ENCODE data around the gene CCSER2. TPM values are rescaled to one million over a fixed set of nuclear protein-coding genes. Genes with fewer than 3 reads are reported as not detected.
"Not testable (repeated sequence)": the region's sequence is repeated elsewhere in the genome, so short reads cannot be mapped to it uniquely, and the experiment has no call there.

CCSER2 gene
- total RNA-seq, 2 experiments from 2014 or later: 86.4 to 93.1 TPM

DNA sequence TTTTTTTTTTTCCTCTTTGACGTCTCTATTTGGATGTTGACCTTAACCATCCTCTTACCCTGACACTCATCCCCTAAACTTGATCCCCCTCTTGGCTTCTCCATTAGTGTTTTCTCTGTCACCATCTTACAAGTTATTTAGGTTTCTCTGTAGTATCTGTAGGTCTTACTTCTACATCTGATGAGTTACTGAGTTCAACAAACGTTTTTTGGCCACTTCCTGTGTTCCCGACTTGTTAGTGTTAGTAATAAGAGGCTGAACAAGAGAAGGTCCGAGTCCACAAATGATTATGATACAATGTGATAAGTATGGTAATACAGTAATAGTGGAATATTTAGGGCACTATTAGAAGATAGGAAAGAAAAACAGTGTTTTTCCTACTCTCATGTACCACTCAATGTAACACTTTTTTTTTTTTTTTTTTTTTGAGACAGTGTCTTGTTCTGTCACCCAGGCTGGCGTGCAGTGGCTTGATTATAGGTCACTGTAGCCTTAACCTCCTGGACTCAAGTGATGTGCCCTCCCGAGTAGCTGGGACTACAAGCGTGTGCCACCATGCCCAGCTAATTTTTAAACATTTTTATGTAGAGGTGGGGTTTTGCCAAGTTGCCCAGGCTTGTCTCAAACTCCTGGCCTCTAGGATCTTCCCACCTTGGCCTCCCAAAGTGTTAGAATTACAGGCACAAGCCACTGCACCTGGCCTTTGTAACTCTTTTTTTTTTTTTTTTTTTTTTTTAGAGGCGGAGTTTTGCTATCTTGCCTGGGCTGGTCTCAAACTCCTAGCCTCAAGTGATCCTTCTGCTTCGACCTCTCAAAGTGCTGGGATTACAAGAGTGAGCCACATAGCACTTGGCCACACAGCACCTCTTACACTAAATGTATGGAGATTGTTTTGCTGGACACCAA is 12.5 kb downstream of the CCSER2 start:
- Mint-ChIP-seq H3K36me3 (ENCODE audit: low read depth) (peaks cover 40% of the 10 kb centered on the region), H3K27me3 (no peaks in the 10 kb centered on the region), H3K4me1 (peaks cover 48% of the 10 kb centered on the region), H3K9me3 (no peaks in the 10 kb centered on the region), H3K27ac (no peak overlapping the region), H3K4me3 (no peak overlapping the region)
- no peak for DNase-seq
- CTCF ChIA-PET: interaction anchor here (1.0 to 2.2 kb wide), 6 partner anchors 12 to 196 kb away, joined by 3 to 7 read pairs (median 4); partner anchors contain the start of gene CCSER2
- POLR2A ChIA-PET: no interaction called here

DNA sequence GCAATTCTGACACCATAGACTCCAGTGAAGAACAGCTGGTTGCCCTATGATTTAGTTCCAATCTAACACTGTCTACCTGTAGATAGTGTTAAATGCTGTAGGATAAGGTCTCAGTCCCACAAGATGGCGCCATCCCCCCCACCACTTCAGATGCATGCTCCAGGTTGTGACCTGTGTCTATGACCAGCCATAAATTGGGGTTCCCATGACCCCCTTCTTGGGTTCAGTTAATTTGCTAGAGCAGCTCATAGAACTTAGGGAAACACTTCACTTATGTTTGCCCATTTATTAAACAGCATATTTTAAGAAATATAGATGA is 13.1 kb downstream of the CCSER2 start:
- peaks cover 50% of the 10 kb centered on the region for H3K4me1 Mint-ChIP-seq
- CTCF ChIA-PET: interaction anchor here (1.0 to 2.2 kb wide), 6 partner anchors 11 to 196 kb away, joined by 3 to 7 read pairs (median 4); partner anchors contain the start of gene CCSER2
- no peaks in the 10 kb centered on the region for H3K9me3 Mint-ChIP-seq
- H3K4me3 Mint-ChIP-seq: no peak overlapping the region
- POLR2A ChIA-PET: no interaction called here
- no peaks in the 10 kb centered on the region for H3K27me3 Mint-ChIP-seq
- peaks cover 40% of the 10 kb centered on the region for H3K36me3 Mint-ChIP-seq (ENCODE audit: low read depth)
- DNase-seq: no peak
- H3K27ac Mint-ChIP-seq: no peak overlapping the region

DNA sequence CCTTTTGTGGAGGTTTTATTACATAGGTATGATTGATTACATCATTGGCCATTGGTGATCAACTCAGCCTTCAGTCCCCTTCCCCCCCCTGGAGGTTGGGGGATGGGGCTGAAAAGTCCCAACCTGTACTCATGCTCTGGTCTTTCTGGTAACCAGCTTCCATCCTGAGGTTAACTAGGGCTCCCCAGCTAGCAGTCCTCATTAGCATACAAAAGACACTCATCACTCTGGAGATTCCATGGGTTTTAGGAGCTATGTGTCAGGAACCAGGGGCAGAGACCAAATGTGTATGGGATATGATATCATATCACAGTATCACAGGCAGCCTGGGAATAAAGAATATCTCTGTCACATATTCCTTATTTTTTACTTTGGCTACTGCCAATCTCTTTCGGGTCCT is 13.6 kb downstream of the CCSER2 start:
- no peak for DNase-seq
- H3K4me1 Mint-ChIP-seq: peaks cover 52% of the 10 kb centered on the region
- no peak overlapping the region for H3K4me3 Mint-ChIP-seq
- H3K27me3 Mint-ChIP-seq: no peaks in the 10 kb centered on the region
- peaks cover 41% of the 10 kb centered on the region for H3K36me3 Mint-ChIP-seq (ENCODE audit: low read depth)
- H3K27ac Mint-ChIP-seq: no peak overlapping the region
- no peaks in the 10 kb centered on the region for H3K9me3 Mint-ChIP-seq
- ChIA-PET POLR2A (no interaction called here), CTCF (interaction anchor here (1.0 to 2.2 kb wide), 6 partner anchors 10 to 195 kb away, joined by 3 to 7 read pairs (median 4); partner anchors contain the start of gene CCSER2)

DNA sequence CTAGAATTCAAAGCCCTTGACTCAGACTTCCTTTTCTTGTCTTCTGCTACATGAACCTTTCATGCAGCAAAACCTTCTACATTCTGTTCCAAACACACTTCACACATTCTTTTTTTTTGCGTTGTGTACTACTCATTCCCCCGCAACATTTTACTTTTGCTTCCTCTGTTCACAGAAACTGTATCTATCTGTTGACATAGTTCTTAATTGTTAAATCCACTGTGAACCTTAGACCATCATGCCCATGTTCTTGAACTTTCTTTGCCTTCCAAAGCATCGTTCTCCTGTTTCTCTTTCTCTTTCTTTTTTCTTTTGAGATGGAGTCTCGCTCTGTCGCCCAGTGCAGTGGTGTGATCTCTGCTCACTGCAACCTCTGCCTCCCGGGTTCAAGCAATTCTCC is 14.2 kb downstream of the CCSER2 start:
- peak overlapping the region; percentile 63 for H3K27ac Mint-ChIP-seq
- POLR2A ChIA-PET: no interaction called here

DNA sequence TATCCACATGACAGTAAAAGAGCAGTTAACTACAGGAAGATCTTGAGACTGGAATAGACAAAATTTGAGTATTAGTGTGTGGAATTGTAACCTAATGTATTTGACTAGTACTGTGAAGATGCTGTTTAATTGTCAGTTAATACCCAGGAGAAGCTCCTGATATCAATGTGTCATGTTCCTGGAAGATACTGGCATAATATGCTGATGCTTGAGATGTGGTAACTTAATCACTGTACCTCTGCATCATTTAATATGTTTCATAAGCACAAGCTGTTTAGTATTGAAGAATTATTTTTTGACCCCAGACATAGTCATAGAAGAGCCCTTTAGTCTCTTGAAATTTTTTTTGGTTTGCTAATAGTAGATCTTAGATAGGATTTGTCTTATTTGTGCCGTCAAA is 15.4 kb downstream of the CCSER2 start:
- Mint-ChIP-seq H3K36me3 (ENCODE audit: low read depth) (peaks cover 48% of the 10 kb centered on the region), H3K9me3 (no peaks in the 10 kb centered on the region), H3K27me3 (no peaks in the 10 kb centered on the region), H3K4me1 (peaks cover 60% of the 10 kb centered on the region), H3K4me3 (no peak overlapping the region), H3K27ac (no peak overlapping the region)
- ChIA-PET POLR2A (no interaction called here), CTCF (interaction anchor here (0.9 kb wide), 1 partner anchor 193 kb away, joined by 3 read pairs; no protein-coding TSS in a partner anchor)
- DNase-seq: no peak

More for the DNA sequence above, 14.2 kb downstream of the CCSER2 start:
- Mint-ChIP-seq H3K9me3 (no peaks in the 10 kb centered on the region), H3K4me3 (peak overlapping the region; percentile 10), H3K27me3 (no peaks in the 10 kb centered on the region), H3K36me3 (ENCODE audit: low read depth) (peaks cover 43% of the 10 kb centered on the region), H3K4me1 (peaks cover 53% of the 10 kb centered on the region)
- CTCF ChIA-PET: interaction anchor here (0.6 to 2.2 kb wide), 3 partner anchors 13 to 75 kb away, joined by 3 to 7 read pairs (median 4); no protein-coding TSS in a partner anchor
- peak; percentile 12 for DNase-seq

DNA sequence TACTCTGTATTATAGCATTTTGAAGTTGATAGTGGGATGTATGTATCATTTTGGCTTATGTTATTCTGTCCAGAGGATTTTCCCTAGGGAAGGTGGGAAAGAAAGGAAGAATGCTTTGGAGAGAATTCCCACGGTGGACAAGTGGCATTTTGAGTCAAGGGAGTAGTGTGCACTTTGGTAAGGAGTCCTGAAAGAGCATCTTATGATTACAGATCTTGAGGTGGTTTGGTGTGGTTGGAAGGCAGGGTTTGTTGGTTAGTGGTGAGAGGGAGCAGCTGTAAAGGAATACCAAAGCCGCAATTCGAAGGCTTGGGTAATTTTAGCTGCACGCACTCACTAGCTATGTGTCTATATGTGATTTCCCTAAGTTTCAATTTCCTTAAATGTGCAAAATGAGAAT is 16.1 kb downstream of the CCSER2 start:
- H3K27me3 Mint-ChIP-seq: no peaks in the 10 kb centered on the region
- peak overlapping the region; percentile 20 for H3K4me3 Mint-ChIP-seq
- H3K9me3 Mint-ChIP-seq: no peaks in the 10 kb centered on the region
- ChIA-PET POLR2A (no interaction called here), CTCF (interaction anchor here (0.9 kb wide), 2 partner anchors 16 to 193 kb away, joined by 3 to 4 read pairs; no protein-coding TSS in a partner anchor)
- DNase-seq: peak; percentile 16
- peaks cover 66% of the 10 kb centered on the region for H3K4me1 Mint-ChIP-seq
- H3K27ac Mint-ChIP-seq: peak overlapping the region; percentile 3
- peaks cover 51% of the 10 kb centered on the region for H3K36me3 Mint-ChIP-seq (ENCODE audit: low read depth)

DNA sequence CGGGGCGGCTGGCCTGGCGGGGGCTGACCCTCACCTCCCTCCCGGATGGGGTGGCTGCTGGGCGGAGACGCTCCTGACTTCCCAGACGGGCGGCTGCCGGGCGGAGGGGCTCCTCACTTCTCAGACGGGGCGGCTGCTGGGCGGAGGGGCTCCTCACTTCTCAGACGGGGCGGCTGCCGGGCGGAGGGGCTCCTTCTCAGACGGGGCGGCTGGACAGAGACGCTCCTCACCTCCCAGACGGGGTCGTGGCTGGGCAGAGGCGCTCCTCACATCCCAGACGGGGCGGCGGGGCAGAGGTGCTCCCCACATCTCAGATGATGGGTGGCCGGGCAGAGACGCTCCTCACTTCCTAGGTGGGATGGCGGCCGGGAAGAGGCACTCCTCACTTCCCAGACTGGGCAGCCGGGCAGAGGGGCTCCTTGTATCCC is 19.2 kb downstream of the CCSER2 start:
- CTCF ChIA-PET, H3K4me3 Mint-ChIP-seq, DNase-seq, H3K27me3 Mint-ChIP-seq, H3K9me3 Mint-ChIP-seq, H3K27ac Mint-ChIP-seq, POLR2A ChIA-PET: not testable (repeated sequence)
- Mint-ChIP-seq H3K36me3 (ENCODE audit: low read depth) (peaks cover 35% of the 10 kb centered on the region), H3K4me1 (peaks cover 54% of the 10 kb centered on the region)

DNA sequence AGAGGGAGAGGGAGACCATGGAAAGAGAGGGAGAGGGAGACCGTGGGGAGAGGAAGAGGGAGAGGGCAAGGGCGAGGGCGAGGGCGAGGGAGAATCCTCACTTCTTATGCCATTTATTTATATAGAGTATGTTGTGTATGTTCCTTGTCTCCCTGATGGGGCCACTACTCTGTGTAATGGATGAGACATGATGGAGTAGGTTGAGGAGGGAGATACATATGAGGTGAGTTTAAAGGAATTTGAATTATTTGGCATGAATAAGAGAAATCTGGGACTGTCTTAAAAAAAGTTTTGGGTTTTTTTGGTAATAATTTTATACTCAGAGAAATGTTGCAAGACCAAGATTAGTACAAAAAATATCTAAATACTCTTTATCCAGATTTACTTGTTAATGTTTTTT is 20.1 kb downstream of the CCSER2 start:
- no peaks in the 10 kb centered on the region for H3K27me3 Mint-ChIP-seq
- CTCF ChIA-PET: no interaction called here

DNA sequence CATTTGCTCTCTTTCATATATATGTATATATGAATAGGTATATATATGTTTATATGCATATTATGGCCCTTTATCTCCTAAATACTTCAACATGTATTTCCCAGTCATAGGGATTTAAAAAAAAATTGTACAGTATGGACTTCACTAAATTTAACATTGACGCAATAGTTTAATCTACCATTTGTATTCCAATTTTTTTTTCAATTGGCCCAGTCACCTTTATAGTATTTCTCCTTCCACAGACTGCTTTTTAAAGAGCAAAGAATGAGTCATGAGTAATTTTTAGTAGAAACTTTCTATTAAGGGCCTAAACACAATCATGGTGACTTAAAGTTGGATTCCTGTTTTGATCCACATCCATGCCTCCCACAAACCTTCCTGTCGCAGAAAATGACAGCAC is 20.5 kb downstream of the CCSER2 start:
- Mint-ChIP-seq H3K36me3 (ENCODE audit: low read depth) (peaks cover 25% of the 10 kb centered on the region), H3K9me3 (no peaks in the 10 kb centered on the region), H3K4me1 (peaks cover 54% of the 10 kb centered on the region), H3K27me3 (no peaks in the 10 kb centered on the region), H3K27ac (no peak overlapping the region), H3K4me3 (no peak overlapping the region)
- ChIA-PET CTCF (no interaction called here), POLR2A (no interaction called here)
- no peak for DNase-seq

More for the DNA sequence above, 20.1 kb downstream of the CCSER2 start:
- peaks cover 29% of the 10 kb centered on the region for H3K36me3 Mint-ChIP-seq (ENCODE audit: low read depth)
- no peak for DNase-seq
- H3K27ac Mint-ChIP-seq: no peak overlapping the region
- POLR2A ChIA-PET: no interaction called here
- H3K4me3 Mint-ChIP-seq: no peak overlapping the region
- no peaks in the 10 kb centered on the region for H3K9me3 Mint-ChIP-seq
- H3K4me1 Mint-ChIP-seq: peaks cover 54% of the 10 kb centered on the region

DNA sequence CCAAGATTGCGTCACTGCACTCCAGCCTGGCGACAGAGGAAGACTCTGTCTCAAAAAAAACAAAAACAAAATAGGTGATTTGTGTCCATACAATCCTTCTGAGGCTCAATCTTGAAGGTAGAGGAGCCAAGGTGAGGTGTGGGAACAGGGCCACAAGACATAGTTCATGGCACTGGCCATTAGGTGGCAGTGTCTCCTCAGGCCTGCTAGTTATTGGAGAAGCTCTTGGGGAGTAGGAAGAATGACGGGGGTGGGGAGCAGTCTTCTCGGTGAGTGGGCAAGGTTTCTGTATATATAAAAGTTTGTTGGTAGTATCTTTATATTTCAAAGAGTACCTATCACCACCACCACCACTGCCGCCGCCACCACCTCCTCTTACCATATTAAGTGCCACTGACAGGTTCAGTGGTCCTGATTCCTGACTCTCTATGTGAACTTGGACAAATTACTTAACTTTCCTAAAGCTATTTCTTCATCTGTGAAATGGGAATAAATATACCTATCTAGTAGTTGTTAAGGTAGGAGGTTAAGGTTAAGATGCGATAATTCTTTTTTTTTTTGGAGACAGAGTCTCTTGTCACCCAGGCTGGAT is 24.0 kb downstream of the CCSER2 start:
- Mint-ChIP-seq H3K36me3 (ENCODE audit: low read depth) (peaks cover 21% of the 10 kb centered on the region), H3K4me3 (no peak overlapping the region), H3K27me3 (no peaks in the 10 kb centered on the region), H3K27ac (no peak overlapping the region), H3K9me3 (no peaks in the 10 kb centered on the region), H3K4me1 (peaks cover 69% of the 10 kb centered on the region)
- peak; percentile 75 for DNase-seq
- ChIA-PET CTCF (interaction anchor here (0.6 to 1.4 kb wide), 8 partner anchors 11 to 205 kb away, joined by 3 to 6 read pairs (median 4); no protein-coding TSS in a partner anchor), POLR2A (no interaction called here)

DNA sequence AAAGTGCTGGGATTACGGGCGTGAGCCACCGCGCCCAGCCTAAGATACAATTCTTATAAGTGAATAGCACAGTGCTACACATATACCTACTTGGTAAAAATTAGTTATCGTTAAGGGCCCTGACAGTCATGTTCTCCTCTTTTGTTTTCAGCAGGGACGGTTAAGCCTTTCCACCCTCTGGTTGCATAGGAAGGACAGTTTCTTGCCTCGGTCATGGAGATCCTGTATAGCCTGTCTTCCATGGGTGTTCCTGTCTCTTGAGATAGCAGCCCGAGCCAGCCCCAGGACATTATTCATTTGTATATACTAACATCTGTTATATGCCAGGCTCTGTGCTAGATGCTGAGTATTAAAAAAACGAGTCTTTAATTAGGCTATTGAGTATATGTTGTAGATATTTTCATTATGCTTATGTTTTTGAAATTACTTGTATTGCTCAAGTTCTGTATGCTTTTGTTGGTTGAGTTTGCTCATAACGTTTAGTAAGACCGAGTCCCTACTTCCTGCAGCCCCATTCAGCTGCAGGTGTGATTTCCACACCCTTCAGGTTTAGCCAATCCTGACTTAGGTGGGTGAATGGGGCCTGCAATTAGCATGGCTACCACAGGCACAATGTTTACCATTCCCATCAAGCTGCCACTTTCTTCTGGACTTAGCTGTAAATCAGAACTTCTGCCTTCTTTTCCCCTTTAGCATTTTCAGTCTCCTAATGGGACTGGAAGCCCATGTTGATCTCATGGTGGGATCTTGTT is 24.8 kb downstream of the CCSER2 start:
- no peak overlapping the region for H3K4me3 Mint-ChIP-seq
- H3K9me3 Mint-ChIP-seq: no peaks in the 10 kb centered on the region
- no peaks in the 10 kb centered on the region for H3K27me3 Mint-ChIP-seq
- ChIA-PET POLR2A (no interaction called here), CTCF (interaction anchor here (0.6 to 1.4 kb wide), 7 partner anchors 11 to 1715 kb away, joined by 3 to 6 read pairs (median 4); no protein-coding TSS in a partner anchor)
- H3K4me1 Mint-ChIP-seq: peaks cover 75% of the 10 kb centered on the region
- DNase-seq: no peak
- H3K36me3 Mint-ChIP-seq (ENCODE audit: low read depth): peaks cover 17% of the 10 kb centered on the region
- H3K27ac Mint-ChIP-seq: no peak overlapping the region

DNA sequence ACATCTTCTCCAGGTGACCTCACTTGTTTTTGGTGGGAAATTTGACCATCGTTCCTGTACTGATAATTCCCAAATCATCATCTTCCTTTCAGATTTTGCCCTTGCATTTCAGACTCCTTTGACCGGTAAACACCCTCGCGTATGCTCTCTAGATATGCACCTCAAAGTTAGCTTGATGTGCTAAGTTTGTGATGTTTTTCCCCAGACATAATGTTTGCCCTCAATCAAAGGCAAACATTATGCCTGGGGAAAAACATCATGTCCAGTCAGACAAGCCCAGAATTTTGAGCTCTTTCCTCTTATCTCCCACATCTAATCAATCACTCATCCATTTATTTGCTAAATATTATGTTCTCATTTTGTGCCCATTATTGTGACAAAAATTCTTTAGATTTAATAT is 26.2 kb downstream of the CCSER2 start:
- Mint-ChIP-seq H3K9me3 (no peaks in the 10 kb centered on the region), H3K27me3 (no peaks in the 10 kb centered on the region), H3K36me3 (ENCODE audit: low read depth) (peaks cover 6% of the 10 kb centered on the region), H3K27ac (no peak overlapping the region), H3K4me3 (no peak overlapping the region), H3K4me1 (peaks cover 74% of the 10 kb centered on the region)
- no peak for DNase-seq
- ChIA-PET POLR2A (no interaction called here), CTCF (interaction anchor here (1.1 to 1.6 kb wide), 2 partner anchors 13 to 87 kb away, joined by 4 read pairs; no protein-coding TSS in a partner anchor)
